ENCODE data around the gene PAWR. TPM values are rescaled to one million over a fixed set of nuclear protein-coding genes. Genes with fewer than 3 reads are reported as not detected.

PAWR gene
- total and polyA plus RNA-seq, 7 donors, result 0.77 to 3.5 (median 1.9) TPM

- no peak for ATAC-seq
- intact Hi-C loops (cut with DNase I), result no loop called here
- Histone ChIP-seq H3K27ac (no peak overlapping the region), H3K36me3 (ENCODE audit: insufficient read depth in 1 of 2, low read depth in 1 of 2) (no peaks in the 10 kb centered on the region), H3K4me3 (no peak overlapping the region), H3K27me3 (ENCODE audit: insufficient read depth in 3 of 3, low read length in 2 of 3) (no peaks in the 10 kb centered on the region), H3K4me1 (no peaks in the 10 kb centered on the region), H3K9me3 (no peaks in the 10 kb centered on the region)
- DNase-seq, result no peak
- no peak for TF ChIP-seq CTCF (IDR thresholded peaks at IDR 0.05)
These were observed 45.5 kb downstream of the PAWR start for GRCh38 chr12:79645235-79645630.

- 58 to 72% (median 59%) methylated on average over 4 of the region's 4 CpGs for WGBS, 3 donors
- intact Hi-C loops (cut with DNase I), result no loop called here
These were observed 46.2 kb downstream of the PAWR start for GRCh38 chr12:79644274-79645234.

GRCh38 chr12:79643821-79644220, 46.9 kb downstream of the PAWR start:
- WGBS, 3 donors, result 69 to 90% (median 69%) methylated on average over 2 of the region's 2 CpGs
- Histone ChIP-seq H3K9me3 (no peaks in the 10 kb centered on the region), H3K4me1 (no peaks in the 10 kb centered on the region), H3K27me3 (ENCODE audit: insufficient read depth in 3 of 3, low read length in 2 of 3) (no peaks in the 10 kb centered on the region), H3K27ac (no peak overlapping the region), H3K36me3 (ENCODE audit: insufficient read depth in 1 of 2, low read depth in 1 of 2) (no peaks in the 10 kb centered on the region), H3K4me3 (no peak overlapping the region)
- no peak for TF ChIP-seq CTCF (IDR thresholded peaks at IDR 0.05)
- ATAC-seq (no peak), DNase-seq (no peak)
- intact Hi-C loops (cut with DNase I), result no loop called here

More at GRCh38 chr12:79644274-79645234, 46.2 kb downstream of the PAWR start:
- Histone ChIP-seq H3K4me3 (no peak overlapping the region), H3K27ac (no peak overlapping the region), H3K4me1 (no peaks in the 10 kb centered on the region), H3K27me3 (ENCODE audit: insufficient read depth in 3 of 3, low read length in 2 of 3) (no peaks in the 10 kb centered on the region), H3K36me3 (ENCODE audit: insufficient read depth in 1 of 2, low read depth in 1 of 2) (no peaks in the 10 kb centered on the region), H3K9me3 (no peaks in the 10 kb centered on the region)
- DNase-seq, result no peak
- TF ChIP-seq CTCF (IDR thresholded peaks at IDR 0.05), result no peak
- no peak for ATAC-seq

GRCh38 chr12:79638490-79638889, 52.3 kb downstream of the PAWR start:
- Histone ChIP-seq H3K27ac (no peak overlapping the region), H3K36me3 (ENCODE audit: insufficient read depth in 1 of 2, low read depth in 1 of 2) (no peaks in the 10 kb centered on the region), H3K9me3 (no peaks in the 10 kb centered on the region), H3K4me3 (no peak overlapping the region), H3K27me3 (ENCODE audit: insufficient read depth in 3 of 3, low read length in 2 of 3) (no peaks in the 10 kb centered on the region), H3K4me1 (no peaks in the 10 kb centered on the region)
- DNase-seq (no peak), ATAC-seq (no peak)
- intact Hi-C loops (cut with DNase I), result no loop called here
- TF ChIP-seq CTCF (IDR thresholded peaks at IDR 0.05), result no peak
- WGBS, 3 donors, result 83 to 90% (median 84%) methylated on average over 2 of the region's 2 CpGs

Measured in psoas muscle (tissue), 8 donors.